GM12878 (cell line): Measurements from ENCODE around the gene ARHGEF26. TPM values are rescaled to one million over a fixed set of nuclear protein-coding genes. Genes with fewer than 3 reads are reported as not detected.

Experiments
- ATAC-seq: fragments of 200-7000 bp; cut with Tn5 transposase; 3 replicates; pipeline ENCODE4 v1.9.1; 2020; ENCODE audit warnings: mild to moderate bottlenecking, moderate library complexity
- BruUV-seq: library from RNA; stranded (reverse); fragments of 400-500 nt; replicated peaks from 2 replicates; lab custom pipeline; 2021; lab: Mats Ljungman, UMichigan
- CTCF ChIA-PET: fragments of 300-600 bp; sonication (Branson Sonifier 250); formaldehyde crosslinking; extraction: SDS; loops from one replicate; lab custom pipeline; 2021; ENCODE audit warnings: inconsistent platforms; lab: Yijun Ruan, JAX
- POLR2A ChIA-PET: fragments of 350-600 bp; formaldehyde crosslinking; extraction: SDS; loops from one replicate; lab custom pipeline; 2021; ENCODE audit warnings: inconsistent platforms; lab: Charles Lee
- RAD21 ChIA-PET: fragments of 300-600 bp; sonication (Branson Sonifier 250); formaldehyde crosslinking; loops from one replicate; lab custom pipeline; 2023; ENCODE audit warnings: antibody characterized with exemption; ENCODE audit not compliant: unreplicated experiment; lab: Charles Lee
- SMC1A ChIA-PET: fragments of 300-600 bp; sonication (Branson Sonifier 250); formaldehyde crosslinking; loops from one replicate; lab custom pipeline; 2023; ENCODE audit not compliant: unreplicated experiment, uncharacterized antibody; lab: Charles Lee
- DNase-seq: peaks from one replicate; pipeline ENCODE4 v3.0.0-alpha.2; 2011; ENCODE audit warnings: low read depth, low spot score
- FAIRE-seq: peaks from 3 replicates; lab custom pipeline; 2011; peaks lifted over from hg19 to GRCh38; lab: Jason Lieb, UNC
- H2AFZ ChIP-seq: 2 replicates; pipeline ENCODE4 v1.6.0; 2011; ENCODE audit warnings: low read depth, low read length, control low read depth; ENCODE audit not compliant: control insufficient read depth
- H3K27ac ChIP-seq: 2 replicates; pipeline ENCODE4 v1.5.1; 2011; ENCODE audit warnings: control low read depth; ENCODE audit not compliant: control insufficient read depth, insufficient read depth
- H3K27me3 ChIP-seq, 2 experiments: replicated peaks in 1 of 2; 2 replicates each; pipeline versions ENCODE4 v1.6.0 to v1.6.1; 2011; ENCODE audit warnings: low read length in 1 of 2; ENCODE audit not compliant: control insufficient read depth in 2 of 2, insufficient read depth in 2 of 2
- H3K36me3 ChIP-seq, 2 experiments: 2 replicates each; pipeline ENCODE4 v1.5.1; 2011; ENCODE audit warnings: low read length in 1 of 2; ENCODE audit not compliant: control insufficient read depth in 2 of 2, insufficient read depth in 2 of 2
- H3K4me1 ChIP-seq: 2 replicates; pipeline ENCODE4 v1.6.1; 2011; ENCODE audit warnings: mild to moderate bottlenecking, low read length, moderate library complexity, mixed read lengths; ENCODE audit not compliant: control insufficient read depth, insufficient read depth
- H3K4me2 ChIP-seq: 2 replicates; pipeline ENCODE4 v1.6.0; 2011; ENCODE audit warnings: control low read depth; ENCODE audit not compliant: control insufficient read depth, insufficient read depth
- H3K4me3 ChIP-seq: fragments of 200-600 bp; sonication (generic); 2 replicates; pipeline ENCODE4 v1.5.1; 2016
- H3K79me2 ChIP-seq: 2 replicates; pipeline ENCODE4 v1.6.0; 2011; ENCODE audit warnings: low read length; ENCODE audit not compliant: control insufficient read depth, insufficient read depth
- H3K9ac ChIP-seq: 2 replicates; pipeline ENCODE4 v1.8.0; 2011; ENCODE audit warnings: low read length, control low read depth, mixed read lengths; ENCODE audit not compliant: control insufficient read depth, insufficient read depth
- H3K9me3 ChIP-seq: replicated peaks from 3 replicates; pipeline ENCODE4 v1.5.1; 2011; ENCODE audit warnings: mild to moderate bottlenecking, low read length; ENCODE audit not compliant: control insufficient read depth, insufficient read depth
- H4K20me1 ChIP-seq: 2 replicates; pipeline ENCODE4 v1.6.0; 2011; ENCODE audit not compliant: control insufficient read depth, insufficient read depth
- CBFB ChIP-seq: IDR thresholded peaks from 2 replicates; pipeline ENCODE4 v1.6.1; 2016; ENCODE audit warnings: antibody characterized with exemption, low read depth
- DPF2 ChIP-seq: fragments of 450-650 bp; IDR thresholded peaks from 2 replicates; pipeline ENCODE4 v1.6.1; 2017; ENCODE audit warnings: mild to moderate bottlenecking
- E2F4 ChIP-seq: IDR thresholded peaks from 2 replicates; pipeline ENCODE4 v1.6.1; 2012; ENCODE audit warnings: low read depth, low read length, improper control_type of control experiment
- ESRRA ChIP-seq: IDR thresholded peaks from 2 replicates; pipeline ENCODE4 v1.6.1; 2012; ENCODE audit warnings: mild to moderate bottlenecking, low read length, improper control_type of control experiment
- MEF2B ChIP-seq: fragments of 450-650 bp; IDR thresholded peaks from 2 replicates; pipeline ENCODE4 v1.6.1; 2018; ENCODE audit warnings: mild to moderate bottlenecking, moderate library complexity; ENCODE audit not compliant: partially characterized antibody, poor library complexity, severe bottlenecking
- MYC ChIP-seq: IDR thresholded peaks from 2 replicates; pipeline ENCODE4 v1.6.1; 2011; ENCODE audit warnings: mild to moderate bottlenecking, low read length, moderate library complexity, inconsistent platforms; ENCODE audit not compliant: insufficient read depth, insufficient replicate concordance, insufficient read length, severe bottlenecking
- NFYA ChIP-seq: IDR thresholded peaks from 2 replicates; pipeline ENCODE4 v1.6.1; 2011; ENCODE audit warnings: low read depth, mild to moderate bottlenecking, low read length, improper control_type of control experiment, borderline replicate concordance
- USF2 ChIP-seq: IDR thresholded peaks from 2 replicates; pipeline ENCODE4 v1.6.1; 2011; ENCODE audit warnings: low read depth, low read length, improper control_type of control experiment, borderline replicate concordance
- ZBED1 ChIP-seq: IDR thresholded peaks from 2 replicates; pipeline ENCODE4 v1.6.1; 2016; ENCODE audit warnings: borderline replicate concordance
- ZBTB33 ChIP-seq: fragments of 450-650 bp; IDR thresholded peaks from 2 replicates; pipeline ENCODE4 v1.6.1; 2017; ENCODE audit warnings: mild to moderate bottlenecking
- ZNF274 ChIP-seq: IDR thresholded peaks from one replicate; pipeline ENCODE4 v1.8.0; 2011; ENCODE audit not compliant: insufficient read length, insufficient read depth
- ZNF384 ChIP-seq: IDR thresholded peaks from 2 replicates; pipeline ENCODE4 v1.6.1; 2012; ENCODE audit warnings: low read depth, mild to moderate bottlenecking, low read length, improper control_type of control experiment, borderline replicate concordance
- WGBS: methylation state at CpG from one replicate; pipeline ENCODE4 v1.1.6; 2016; ENCODE audit warnings: low lambda C conversion rate; ENCODE audit not compliant: insufficient replicate concordance, insufficient coverage; ENCODE audit errors: missing lambda C conversion rate; 5-methylcytosine and 5-hydroxymethylcytosine counted together
- in situ Hi-C: fragments of 300-500 bp; cut with MboI; formaldehyde crosslinking; loops from 9 replicates; pipeline ENCODE4 v1.14.3; 2018; ENCODE audit warnings: mixed read lengths
- intact Hi-C: fragments of 100-400 bp; cut with micrococcal nuclease; formaldehyde crosslinking; loops from one replicate; pipeline ENCODE4 v1.14.2; 2022; ENCODE audit not compliant: unreplicated experiment
- polyA plus RNA-seq, 11 experiments: library from polyadenylated mRNA; depleted of rRNA in 4 of 11; unstranded in 6 of 11; stranded (reverse) in 5 of 11; fragments of >200 nt; fragmentation: Nextera tagmentation in 4 of 11; fragmentation: Illumina TruSeq in 1 of 11; extraction: Ambion mirVana in 4 of 11; extraction: Trizol in 1 of 11; gene quantifications; 1 replicate in 1 of 11; 2 replicates in 10 of 11; pipeline versions ENCODE4 v1.2.1 to v1.2.3, GENCODE V29; 2011 to 2016; ENCODE audit warnings: inconsistent platforms in 2 of 11, missing spikeins in 2 of 11, low read depth in 1 of 11
- total RNA-seq, 4 experiments: library from RNA; depleted of rRNA in 3 of 4; stranded (reverse); fragments of >200 nt in 3 of 4; fragmentation: Illumina TruSeq in 1 of 4; extraction: Trizol in 1 of 4; gene quantifications; 2 replicates each; pipeline versions ENCODE4 v1.2.1 to v1.2.3, GENCODE V29; 2013 to 2021

ARHGEF26 gene
- total and polyA plus RNA-seq, 10 of the 15 experiments (the other 5 are each of a cell fraction or from before 2014, with no cell fraction given) = 0.02 to 0.47 (median 0.05) TPM; not detected in 1

DNA sequence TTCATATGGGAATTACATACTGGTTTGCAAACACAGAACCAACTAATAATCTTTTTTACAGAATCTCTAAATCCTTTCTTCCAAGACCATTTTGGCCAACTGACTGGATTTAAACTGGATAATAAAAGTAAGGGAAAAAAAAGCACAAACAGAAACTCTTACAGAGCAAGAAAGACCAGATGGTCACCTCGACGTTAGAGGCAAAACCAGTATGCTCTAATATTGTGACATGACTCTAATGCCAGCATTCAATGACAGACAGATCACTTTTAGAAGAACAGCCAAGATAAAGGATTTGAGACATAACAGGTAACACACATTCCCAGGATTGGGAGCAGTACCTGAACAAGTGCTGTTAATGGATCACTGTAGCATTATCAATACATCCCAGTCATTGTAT, 152.2 kb downstream of the ARHGEF26 start:
- Histone ChIP-seq H3K79me2 (no peaks in the 10 kb centered on the region), H3K9ac (no peak overlapping the region), H3K4me1 (no peaks in the 10 kb centered on the region), H3K4me3 (no peak overlapping the region), H3K36me3 (peaks cover 0 to 15% of the 10 kb centered on the region in 2 experiments; a peak in 3 of 4 replicates), H3K27me3 (no peaks in the 10 kb centered on the region), H3K9me3 (no peaks in the 10 kb centered on the region; the same call in 2 of the 3 replicates), H3K27ac (no peak overlapping the region), H3K4me2 (no peak overlapping the region), H2AFZ (no peak overlapping the region), H4K20me1 (no peaks in the 10 kb centered on the region)
- ChIA-PET SMC1A (no interaction called here), POLR2A (no interaction called here), RAD21 (no interaction called here), CTCF (no interaction called here)
- intact Hi-C loops = no loop called here
- no TSS peak for BruUV-seq
- no peak for DNase-seq
- FAIRE-seq = no peak
- TF ChIP-seq ESRRA (no peak), USF2 (no peak), MYC (no peak), MEF2B (no peak), DPF2 (no peak), NFYA (no peak), ZNF384 (no peak), ZBTB33 (no peak), CBFB (no peak), E2F4 (no peak), ZNF274 (no peak), ZBED1 (no peak)
- WGBS = 100% methylated on average over 2 of the region's 2 CpGs
- in situ Hi-C loops = no loop called here
- ATAC-seq = no peak
